Stimulated activated CD8-positive, alpha-beta memory T cell treated with anti-CD3 and anti-CD28 coated beads, Interleukin-12 subunit alpha, Interleukin-12 subunit beta, amount 100 ng/mL, for 24 hours (primary cell): ENCODE measurements around the gene DNAH11.
"Not testable (repeated sequence)": the region's sequence is repeated elsewhere in the genome, so short reads cannot be mapped to it uniquely, and the experiment has no call there.

Experiments
- DNase-seq: peaks from one replicate; pipeline ENCODE4 v3.0.0-alpha.2; 2020; ENCODE audit errors: extremely low read depth

The DNAH11 gene

DNA sequence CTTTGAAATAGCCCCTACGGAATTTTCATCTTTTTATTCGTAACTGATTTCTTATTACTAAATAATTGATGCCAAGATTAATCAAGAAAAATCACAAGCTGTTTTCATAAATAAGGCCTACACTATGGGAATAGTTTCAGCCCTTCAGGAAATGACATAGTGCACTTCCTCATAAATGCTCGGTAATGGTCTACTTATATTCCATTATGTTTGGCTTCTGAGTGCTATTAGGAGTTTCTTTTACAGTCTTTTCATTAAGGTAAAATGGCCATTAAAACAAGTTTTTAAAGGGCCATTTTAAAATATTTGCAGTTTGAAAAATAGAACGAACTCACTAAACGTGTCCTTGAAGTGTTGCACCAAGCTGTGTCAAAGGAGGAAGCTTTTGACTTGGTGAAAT, 174.5 kb downstream of the DNAH11 start:
- no peak for DNase-seq

DNA sequence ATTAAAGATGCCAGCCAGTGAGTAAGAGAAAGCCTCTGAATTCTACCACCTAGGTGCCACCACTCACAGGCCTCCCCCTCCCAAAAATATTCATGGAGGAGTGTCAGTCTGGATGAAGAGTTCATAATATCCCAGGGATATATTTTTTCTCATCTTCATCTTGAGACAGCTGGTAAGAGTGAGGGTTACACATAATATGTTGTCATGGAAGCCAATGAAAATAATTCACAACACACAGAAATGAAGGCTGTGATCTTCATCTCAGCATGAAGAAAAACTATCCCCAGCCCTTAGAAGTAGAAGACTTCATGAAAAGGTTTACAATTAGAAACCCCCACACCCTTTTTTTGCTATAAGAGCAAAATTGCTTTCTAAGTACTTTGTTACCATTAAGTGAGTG, 175.6 kb downstream of the DNAH11 start:
- no peak for DNase-seq

DNA sequence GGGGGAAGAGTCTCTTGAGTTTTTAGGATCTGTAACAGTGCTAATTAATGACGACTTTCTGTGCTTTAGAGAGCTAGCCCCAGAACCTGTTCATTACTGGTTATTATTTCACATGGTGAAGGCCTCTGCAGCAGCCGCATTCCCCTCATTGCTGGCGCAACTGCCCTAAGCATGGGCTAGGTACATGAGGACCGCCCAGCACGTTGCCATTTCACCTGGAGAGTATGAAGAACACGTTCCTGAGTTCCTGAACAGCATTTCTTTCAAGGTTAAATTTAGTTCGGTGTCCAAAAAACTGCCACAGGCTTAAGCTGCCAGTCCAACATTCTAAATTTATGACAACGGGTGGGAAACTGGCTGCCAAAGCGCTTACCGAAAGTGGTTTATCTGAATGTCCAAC, 177.0 kb downstream of the DNAH11 start:
- no peak for DNase-seq

DNA sequence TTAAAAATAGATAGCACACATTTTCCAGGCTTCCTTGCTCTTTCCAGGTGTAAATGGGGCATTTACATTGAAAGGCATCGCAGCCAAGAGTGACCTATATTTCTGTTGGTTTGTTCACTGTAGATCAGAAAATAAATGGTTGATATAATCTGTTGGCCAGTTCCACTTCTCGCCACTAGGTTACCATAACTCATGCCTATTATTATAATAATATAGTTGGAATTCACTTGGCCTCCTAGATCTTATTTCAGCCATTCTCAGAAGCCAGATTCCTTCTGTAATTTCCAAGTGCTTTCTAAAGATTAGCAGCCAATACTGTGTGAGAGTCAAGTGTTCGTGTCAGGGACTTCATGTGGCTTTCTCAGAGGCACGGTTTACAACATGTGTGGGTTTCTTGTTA, 179.5 kb downstream of the DNAH11 start:
- no peak for DNase-seq

DNA sequence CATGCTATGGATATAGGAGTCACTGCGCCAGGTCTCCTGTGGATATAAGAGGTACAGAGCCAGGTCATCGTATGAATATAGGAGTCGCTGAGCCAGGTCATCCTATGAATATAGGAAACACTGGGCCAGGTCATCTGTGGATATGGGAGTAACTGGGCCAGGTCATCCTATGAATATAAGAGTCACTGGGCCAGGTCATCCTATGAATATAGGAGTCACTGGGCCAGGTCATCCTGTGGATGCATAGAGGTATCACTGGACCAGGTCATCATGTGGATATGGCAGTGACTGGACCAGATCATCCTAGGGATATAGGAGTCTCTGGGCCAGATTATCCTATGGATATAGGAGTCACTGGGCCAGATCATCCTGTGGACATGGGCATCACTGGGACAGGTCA, 181.7 kb downstream of the DNAH11 start:
- no peak for DNase-seq

DNA sequence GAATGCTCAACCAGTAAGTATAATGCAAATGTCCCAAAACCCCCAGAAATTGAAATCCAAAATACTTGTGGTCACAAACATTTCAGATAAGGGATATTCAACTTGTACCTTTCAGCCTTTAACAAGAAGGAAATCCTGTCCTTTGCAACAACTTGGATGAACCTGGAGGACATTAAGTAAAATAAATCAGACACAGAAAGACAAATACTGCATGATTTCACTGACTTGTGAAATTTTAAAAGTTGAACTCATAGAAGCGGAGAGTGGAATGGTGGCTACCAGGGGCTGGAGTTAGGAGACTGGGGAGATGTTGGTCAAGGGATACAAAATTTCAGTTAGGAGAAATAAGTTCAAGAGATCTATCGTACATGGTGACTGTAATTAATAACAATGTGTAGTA, 187.6 kb downstream of the DNAH11 start:
- no peak for DNase-seq

DNA sequence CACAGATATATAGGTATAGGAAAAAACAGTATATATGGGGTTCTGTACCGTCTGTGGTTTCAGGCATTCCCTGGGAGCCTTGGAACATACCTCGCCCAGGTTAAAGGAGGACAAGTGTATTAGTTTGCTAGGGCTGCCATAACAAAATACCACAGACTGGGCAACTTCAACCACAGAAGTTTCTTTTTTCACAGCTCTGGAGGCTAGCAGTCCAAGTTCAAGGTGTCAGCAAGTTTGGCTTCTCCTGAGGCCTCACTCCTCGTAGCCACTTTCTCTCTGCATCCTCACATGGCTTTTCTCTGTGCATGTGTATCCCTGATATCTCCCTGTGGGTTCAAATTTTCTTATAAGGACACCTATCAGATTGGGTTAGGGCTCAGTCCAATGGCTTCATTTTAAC, 189.1 kb downstream of the DNAH11 start:
- DNase-seq: no peak

DNA sequence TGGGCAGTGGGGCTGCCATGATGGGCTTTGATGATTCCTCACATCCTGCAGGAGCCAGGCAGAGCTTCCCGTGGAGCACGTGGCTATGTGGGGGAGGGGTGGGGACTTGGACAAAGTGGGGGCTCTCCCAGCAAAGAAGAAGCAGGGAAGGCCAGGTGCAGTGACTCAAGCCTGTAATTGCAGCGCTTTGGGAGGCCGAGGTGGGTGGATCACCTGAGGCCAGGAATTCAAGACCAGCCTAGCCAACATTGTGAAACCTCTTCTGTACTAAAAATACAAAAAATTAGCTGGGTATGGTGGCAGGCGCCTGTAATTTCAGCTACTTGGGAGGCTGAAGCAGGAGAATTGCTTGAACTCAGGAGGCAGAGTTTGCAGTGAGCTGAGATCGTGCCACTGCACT, 190.1 kb downstream of the DNAH11 start:
- not testable (repeated sequence) for DNase-seq

DNA sequence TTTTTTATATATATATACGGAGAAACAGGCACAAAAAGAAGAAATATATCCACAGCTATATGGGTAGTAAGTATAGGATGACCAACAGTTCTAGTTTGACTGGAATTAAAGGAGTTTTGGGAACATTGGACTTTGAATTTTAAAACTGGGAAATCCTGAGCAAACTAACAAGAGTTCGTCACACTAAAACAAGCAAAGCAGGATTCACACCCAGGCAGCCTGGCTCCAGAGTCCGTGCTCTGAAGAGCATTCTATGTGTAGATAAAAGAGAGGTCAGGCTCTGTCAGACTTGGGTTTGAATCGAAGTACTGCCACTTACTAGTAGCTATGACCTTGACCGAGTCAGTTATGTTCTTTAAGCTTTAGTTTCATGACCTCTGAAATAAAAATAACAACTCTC, 191.0 kb downstream of the DNAH11 start:
- DNase-seq: no peak

DNA sequence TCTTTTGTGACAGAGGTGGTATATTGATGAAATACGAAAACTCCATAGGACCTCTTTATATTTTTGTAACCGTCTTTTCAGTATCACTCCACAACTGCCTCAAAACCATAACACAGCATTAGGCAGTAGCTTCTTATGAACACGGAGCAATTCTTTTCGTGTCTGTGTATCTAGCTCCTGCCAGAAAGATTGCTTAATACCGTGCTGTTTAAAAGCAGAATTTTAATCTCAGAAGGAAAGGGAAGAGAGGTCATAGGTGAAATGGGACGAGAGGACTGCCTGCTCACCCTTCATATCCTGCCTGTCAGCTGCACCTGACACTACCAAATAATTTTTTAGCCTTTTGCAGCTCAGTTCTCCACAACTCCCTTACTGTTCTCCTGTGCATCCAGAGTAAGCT, 200.7 kb downstream of the DNAH11 start:
- no peak for DNase-seq

DNA sequence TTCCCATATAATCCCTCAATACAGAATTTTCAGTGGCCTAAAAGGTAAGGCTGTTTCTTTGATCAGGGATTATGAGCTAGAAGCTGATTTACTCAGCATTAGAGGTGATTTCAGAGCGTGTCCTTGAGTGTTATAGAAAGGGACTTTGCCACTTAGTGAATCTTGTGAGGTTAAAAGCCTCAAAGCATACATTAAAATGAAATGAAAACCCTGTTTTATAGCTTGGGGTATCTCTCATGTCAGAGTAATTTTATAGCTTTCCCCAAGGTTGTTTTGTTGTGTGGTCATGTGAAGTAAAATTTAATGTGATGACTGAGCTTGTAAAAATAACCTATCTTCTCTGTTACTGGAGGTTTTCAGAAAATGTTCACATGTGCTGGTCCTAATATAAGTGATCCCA, 204.1 kb downstream of the DNAH11 start:
- DNase-seq: no peak

DNA sequence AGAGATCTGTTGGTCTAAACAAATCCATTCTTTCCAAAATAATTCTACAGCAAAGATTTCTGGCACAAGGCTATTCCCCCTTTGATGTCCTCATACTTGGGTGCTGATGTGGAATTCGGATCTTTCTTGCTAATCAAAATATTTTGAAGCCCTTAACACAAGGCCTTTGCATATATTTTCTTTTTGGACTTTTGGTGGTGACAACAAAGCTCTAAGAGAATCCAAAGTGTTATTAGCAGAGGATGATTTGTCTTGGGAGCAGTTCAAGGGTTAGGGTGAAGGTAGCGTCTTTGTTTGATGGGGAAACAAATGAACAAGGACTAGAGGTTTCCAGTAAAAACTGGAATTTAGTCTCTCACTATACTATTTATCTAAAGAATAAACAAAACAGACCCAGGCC, 205.0 kb downstream of the DNAH11 start:
- no peak for DNase-seq

DNA sequence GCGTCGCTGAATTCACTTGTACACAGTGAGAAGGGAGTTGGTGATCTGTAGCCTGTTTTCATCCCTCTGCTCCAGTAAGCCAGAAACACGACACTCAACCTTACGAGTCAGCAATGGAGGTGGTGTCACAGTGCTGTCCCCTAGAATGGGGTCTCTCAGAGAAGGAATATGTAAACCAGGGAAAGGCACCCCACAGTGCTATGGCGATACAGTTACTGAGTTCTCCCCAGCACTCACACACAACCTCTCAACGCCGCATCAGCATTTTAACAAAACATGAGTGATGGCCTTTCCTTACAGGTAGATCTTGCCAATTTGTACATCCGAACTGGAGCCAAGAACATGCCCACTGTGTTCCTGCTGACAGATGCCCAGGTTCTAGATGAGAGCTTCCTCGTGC, 206.5 kb downstream of the DNAH11 start:
- no peak for DNase-seq

DNA sequence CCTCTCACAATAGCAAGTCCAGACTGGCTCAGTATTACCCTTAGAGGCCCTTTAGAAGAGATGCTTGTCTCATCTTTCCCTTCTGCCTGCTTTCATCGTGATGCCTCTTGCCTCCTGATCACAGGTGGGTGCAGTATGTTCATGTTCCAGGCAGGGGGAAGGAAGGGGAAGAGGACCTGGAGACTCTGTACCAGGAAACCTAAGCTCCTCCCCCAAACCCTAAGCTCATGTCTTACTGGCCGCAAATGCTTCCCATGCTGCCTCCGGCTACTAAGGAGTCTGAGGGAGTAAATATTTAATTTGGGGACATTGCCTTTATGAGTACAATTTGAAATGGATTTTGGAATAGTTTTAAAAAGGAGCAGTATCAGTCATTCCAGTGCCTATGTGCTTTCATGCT, 210.2 kb downstream of the DNAH11 start:
- no peak for DNase-seq

DNA sequence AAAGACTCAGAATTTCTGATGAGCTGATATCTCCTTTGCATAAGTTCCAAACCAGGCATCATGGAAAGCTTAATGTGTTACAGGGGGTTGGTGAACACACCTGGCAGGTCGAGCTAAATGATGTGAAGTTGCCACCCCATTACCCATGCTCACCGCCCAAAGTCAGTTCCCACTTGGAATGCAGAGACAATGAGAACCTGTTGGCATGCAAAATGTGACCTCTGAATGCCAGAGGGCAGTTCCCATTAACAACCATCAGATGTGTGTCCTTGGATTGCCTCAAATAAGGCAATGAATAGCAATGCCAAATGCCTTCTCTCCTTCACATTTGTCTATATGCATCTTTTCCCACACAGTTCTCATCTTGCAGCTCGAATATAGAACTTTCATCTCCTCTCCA, 212.1 kb downstream of the DNAH11 start:
- DNase-seq: no peak

DNA sequence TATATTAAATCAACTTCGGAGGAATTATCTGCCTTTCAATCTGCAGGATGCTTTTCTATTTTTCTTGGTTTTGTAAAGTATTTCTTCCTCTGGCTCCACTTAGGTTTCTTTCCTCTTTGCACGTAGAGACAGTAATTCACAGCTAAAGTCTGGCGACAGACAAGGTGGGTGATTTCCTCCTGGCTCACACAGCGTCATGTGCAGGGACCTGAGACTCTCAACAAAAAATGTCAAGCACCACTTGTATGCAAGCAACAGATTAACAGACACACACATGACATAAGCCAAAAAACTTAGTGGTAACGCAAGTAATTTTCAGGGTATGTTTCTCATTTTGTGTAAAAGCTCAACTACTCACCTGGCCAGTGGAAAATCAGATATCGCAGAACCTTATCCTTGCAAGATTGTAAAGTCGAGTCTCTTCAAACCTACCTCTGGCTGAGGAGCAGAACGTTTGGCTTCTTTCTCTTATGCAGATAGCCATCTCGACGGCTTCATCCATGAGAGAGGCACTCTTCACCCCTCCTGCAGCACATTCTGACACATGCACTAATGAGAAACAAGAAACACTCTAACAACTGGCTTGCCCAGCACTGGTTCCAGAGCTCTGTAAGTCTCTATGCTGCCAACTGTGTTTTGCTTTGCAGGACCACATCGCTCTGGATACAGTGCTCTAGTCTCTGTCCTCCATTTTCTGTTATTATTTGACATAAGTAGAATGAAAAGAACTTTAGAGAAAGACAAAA, 214.9 kb downstream of the DNAH11 start:
- no peak for DNase-seq

DNA sequence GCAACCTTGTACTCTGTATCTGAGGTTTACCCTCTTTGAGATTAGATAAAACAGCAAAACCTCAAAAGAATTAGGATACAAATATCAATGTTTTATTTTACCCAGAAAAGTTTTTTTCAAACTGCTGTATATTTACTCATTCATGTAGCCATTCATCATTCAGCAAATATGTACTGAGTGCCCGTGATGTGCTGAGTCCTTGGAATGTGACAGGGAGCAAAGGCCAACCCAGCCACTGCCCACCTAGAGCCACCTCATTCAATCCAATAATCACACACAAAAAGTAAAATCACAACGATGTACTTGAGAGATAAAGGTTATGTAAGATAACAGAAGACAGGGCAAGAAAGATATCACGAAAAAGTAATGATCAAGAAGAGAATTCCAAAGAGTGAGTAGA, 215.4 kb downstream of the DNAH11 start:
- no peak for DNase-seq

DNA sequence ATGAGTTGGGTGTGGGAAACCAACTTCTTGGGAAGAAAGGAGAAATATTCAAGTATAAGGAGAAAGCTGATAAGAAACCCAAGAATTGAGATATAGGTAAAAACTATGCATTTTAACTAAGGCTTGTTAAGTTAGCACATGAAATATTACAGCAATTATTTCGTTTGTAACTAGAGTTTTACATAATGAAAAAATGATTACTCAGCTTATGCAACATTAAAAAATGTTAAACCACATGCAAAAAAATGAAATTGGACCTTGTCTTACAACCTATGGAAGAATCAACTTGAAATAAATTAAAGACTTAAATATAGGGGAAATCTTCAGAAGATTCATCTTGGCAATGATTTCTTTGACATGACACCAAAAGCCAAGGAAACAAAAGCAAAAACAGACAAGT, 219.6 kb downstream of the DNAH11 start:
- DNase-seq: no peak

DNA sequence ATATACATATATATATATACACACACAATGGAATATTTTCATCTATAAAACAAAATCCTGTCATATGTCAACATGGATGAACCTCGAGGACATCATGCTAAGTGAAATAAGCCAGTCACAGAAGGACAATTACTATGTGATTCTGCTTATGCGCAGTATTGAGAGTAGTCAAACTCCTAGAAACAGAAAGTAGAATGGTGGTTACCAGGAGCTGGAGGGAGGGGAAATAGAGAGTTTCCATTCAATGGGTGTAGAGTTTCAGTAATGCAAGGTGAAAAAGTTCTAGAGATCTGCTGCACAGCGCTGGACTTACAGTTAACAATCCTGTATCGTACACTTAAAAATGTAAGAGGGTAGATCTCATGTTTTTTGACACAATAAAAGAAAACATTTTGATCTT, 221.0 kb downstream of the DNAH11 start:
- no peak for DNase-seq

DNA sequence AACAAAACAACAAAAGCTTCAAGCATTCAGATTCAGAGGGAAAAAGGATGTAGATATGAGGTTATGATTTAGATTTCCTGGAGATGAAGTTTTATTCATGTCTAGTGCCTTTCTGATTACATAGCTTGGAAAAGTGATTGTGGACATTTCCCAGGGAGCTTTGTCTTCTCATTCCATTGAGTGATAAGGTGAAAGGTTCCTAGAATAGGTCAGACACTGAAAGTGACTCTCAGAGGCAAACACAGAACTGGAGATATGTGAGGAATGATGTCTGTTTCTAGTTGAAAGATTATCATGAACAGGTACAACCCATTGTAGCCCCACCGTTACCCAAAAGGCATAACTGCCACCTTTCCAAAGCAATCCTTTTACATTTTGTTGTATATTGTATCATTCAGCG, 223.4 kb downstream of the DNAH11 start:
- no peak for DNase-seq

DNA sequence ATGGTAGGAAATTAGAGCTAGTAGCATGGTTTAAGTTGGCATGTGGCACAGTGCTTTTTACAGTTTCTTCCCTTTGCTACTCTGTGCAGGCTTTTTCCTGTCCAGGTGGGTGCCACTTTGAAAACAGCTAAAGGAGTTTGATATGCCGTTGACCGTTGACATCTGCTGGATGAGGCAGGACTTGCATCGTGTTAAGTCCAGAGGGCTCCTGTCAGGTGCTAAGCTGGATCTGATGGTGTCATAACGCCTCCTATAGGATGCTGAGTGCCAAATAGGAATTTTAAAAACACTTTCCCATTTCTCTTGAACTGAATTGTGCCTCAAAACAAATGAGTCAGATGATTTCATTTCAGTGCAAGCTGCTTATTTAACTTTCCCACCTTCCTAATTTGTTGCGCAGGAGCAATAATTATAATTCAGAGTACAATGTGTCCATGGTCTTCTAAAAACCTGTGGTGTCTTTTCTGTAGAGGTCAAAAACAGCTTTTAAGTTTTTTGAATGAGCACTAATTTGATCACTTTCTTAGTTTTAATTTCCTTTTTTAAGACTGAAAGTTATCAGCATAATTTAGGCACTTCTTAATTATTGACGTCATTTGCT, 224.6 kb downstream of the DNAH11 start:
- DNase-seq: no peak

DNA sequence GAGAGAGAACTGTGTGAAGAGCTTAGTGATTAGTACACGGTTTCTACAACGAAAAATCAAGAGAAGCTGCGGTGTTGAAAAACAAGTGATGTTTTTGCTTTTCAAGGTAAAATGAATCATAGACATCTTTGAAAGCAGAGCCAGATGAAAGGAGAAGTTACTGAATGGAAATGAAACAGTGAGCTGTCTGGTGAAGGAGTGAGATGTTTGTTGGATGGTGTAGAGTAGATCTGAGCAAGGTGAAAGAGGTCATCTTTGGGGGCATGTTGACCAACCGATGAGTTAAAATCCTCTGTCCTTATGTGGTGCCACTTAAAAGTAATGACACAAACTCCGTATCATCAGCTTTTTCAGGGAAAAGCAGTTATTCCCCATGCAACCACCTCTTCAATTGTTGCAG, 225.4 kb downstream of the DNAH11 start:
- DNase-seq: no peak

DNA sequence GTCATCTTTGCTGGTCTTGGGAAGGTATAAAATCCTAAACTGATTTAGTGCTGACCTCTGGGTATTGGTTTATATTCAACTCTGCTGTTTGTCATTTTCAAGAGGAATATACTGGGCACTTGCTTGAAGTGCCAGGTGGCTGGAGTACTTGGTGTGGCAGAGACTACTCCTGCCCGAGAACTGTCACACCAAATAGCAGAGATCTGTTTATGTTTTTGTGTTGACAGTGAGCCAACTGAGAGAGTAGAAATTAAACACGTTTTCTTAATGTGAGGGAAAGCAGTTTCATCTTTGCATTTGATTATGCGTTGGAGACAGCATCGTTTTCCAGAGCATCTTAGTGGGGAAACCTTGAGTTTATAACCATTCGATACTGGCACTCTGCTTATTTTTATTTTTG, 228.4 kb downstream of the DNAH11 start:
- DNase-seq: no peak
